Kidney (tissue), 14 donors: ENCODE results near the gene PRKCZ. TPM values are rescaled to one million over a fixed set of nuclear protein-coding genes. Genes with fewer than 3 reads are reported as not detected.

ENCODE experiments used
- DNase-seq, 5 donors: peaks; one replicate each; pipeline ENCODE4 v3.0.0-alpha.2; 2013 to 2020
- FAIRE-seq: peaks from 2 replicates; lab custom pipeline; 2012; peaks lifted over from hg19 to GRCh38; lab: Jason Lieb, UNC
- H3K27ac ChIP-seq, 2 donors: one replicate each; pipeline ENCODE4 v1.7.0; 2013; ENCODE audit warnings: low read depth in 2 of 2, low read length in 2 of 2, inconsistent platforms in 1 of 2
- H3K27me3 ChIP-seq: one replicate; pipeline ENCODE4 v1.7.1; 2013; ENCODE audit warnings: low read length, inconsistent platforms; ENCODE audit not compliant: control insufficient read depth, insufficient read depth
- H3K36me3 ChIP-seq, 3 donors: one replicate each; pipeline versions ENCODE4 v1.7.0 to v1.7.1; 2013; ENCODE audit warnings: low read length in 3 of 3, control low read depth in 1 of 3, inconsistent platforms in 1 of 3; ENCODE audit not compliant: insufficient read depth in 3 of 3, control insufficient read depth in 2 of 3
- H3K4me1 ChIP-seq, 3 donors: one replicate each; pipeline versions ENCODE4 v1.7.0 to v1.7.1; 2013; ENCODE audit warnings: low read length in 3 of 3, inconsistent platforms in 1 of 3, low read depth in 1 of 3; ENCODE audit not compliant: control insufficient read depth in 2 of 3, insufficient read depth in 2 of 3
- H3K4me3 ChIP-seq, 3 donors: one replicate each; pipeline versions ENCODE4 v1.7.0 to v1.8.1; 2013; ENCODE audit warnings: low read length in 3 of 3, control low read depth in 1 of 3, inconsistent platforms in 1 of 3
- H3K9ac ChIP-seq, 3 donors: one replicate each; pipeline versions ENCODE4 v1.7.0 to v1.7.1; 2013; ENCODE audit warnings: low read length in 3 of 3, control low read depth in 1 of 3, inconsistent platforms in 1 of 3
- H3K9me3 ChIP-seq, 3 donors: one replicate each; pipeline versions ENCODE4 v1.7.0 to v1.7.1; 2013; ENCODE audit warnings: low read length in 3 of 3, control low read depth in 1 of 3, inconsistent platforms in 1 of 3; ENCODE audit not compliant: control insufficient read depth in 2 of 3, insufficient read depth in 1 of 3
- CTCF ChIP-seq: IDR thresholded peaks from 3 replicates; pipeline ENCODE4 v1.5.1; 2012; ENCODE audit warnings: mild to moderate bottlenecking, moderate library complexity, borderline replicate concordance; ENCODE audit not compliant: insufficient read depth; ENCODE audit errors: extremely low read depth
- intact Hi-C: fragments of 100-400 bp; cut with DNase I; formaldehyde crosslinking; loops from one replicate; pipeline ENCODE4 v1.11.1; 2022
- polyA plus RNA-seq: library from polyadenylated mRNA; stranded (reverse); fragments of 350-450 nt; fragmentation: Illumina TruSeq; extraction: RNeasy Lipid Tissue Mini Kit (QIAGEN cat#74804); gene quantifications from one replicate; pipeline ENCODE4 v1.2.3, GENCODE V29; 2014; ENCODE audit warnings: low read depth, low replicate concordance; ENCODE audit not compliant: insufficient read depth
- total RNA-seq: library from RNA; stranded (reverse); fragmentation: NEBNext Ultra II Directional; extraction: Animal tissue kit (Norgen Biotek cat#: 25700); gene quantifications from one replicate; pipeline ENCODE4 v1.2.1, GENCODE V29; 2021
- donor health status: control.
- donor health status: control.
- donor health status: control.
- donor health status: control.
- donor health status: control.
- donor health status: DM: yes; HTN: yes; CAD: no.
- donor health status: Normal renal cell carcinoma (clear cell type).

PRKCZ gene
- total and polyA plus RNA-seq, 2 donors from 2014 or later, result 24.7 to 42.4 TPM

DNA sequence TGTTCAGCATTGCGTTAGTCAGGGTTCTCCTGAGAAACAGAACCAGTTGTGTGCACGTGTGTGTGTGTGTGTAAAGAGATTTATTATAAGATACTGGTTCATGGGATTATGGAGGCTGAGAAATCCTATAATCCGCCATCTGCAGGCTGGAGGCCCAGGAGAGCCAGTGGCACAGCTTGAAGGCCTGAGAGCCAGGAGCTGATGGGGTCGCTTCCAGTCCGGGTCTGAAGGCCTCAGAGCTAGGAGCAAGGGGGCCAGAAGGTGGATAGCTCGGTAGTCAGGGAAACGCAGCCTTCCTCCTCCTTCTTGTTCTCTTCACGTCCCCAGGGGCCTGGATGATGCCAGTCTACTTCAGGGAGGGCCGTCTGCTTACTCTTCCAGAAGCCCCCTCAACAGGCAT lies 106.7 kb downstream of the PRKCZ start:
- H3K9ac ChIP-seq, result no peak overlapping the region
- DNase-seq, result no peak
- H3K9me3 ChIP-seq, result peaks cover 0 to 3% (median 0%) of the 10 kb centered on the region in 3 donors
- H3K27me3 ChIP-seq, result no peaks in the 10 kb centered on the region
- H3K4me1 ChIP-seq, result no peaks in the 10 kb centered on the region
- no peak overlapping the region for H3K4me3 ChIP-seq
- no peak overlapping the region for H3K27ac ChIP-seq
- intact Hi-C loops, result no loop called here
- H3K36me3 ChIP-seq, result peaks cover 4 to 13% (median 4%) of the 10 kb centered on the region in 3 donors
- TF ChIP-seq CTCF, result no peak
- no peak for FAIRE-seq

GRCh38 chr1:2157856-2158255 lies 107.6 kb downstream of the PRKCZ start:
- no peak for TF ChIP-seq CTCF
- FAIRE-seq (no peak), DNase-seq (no peak)
- Histone ChIP-seq H3K9ac (no peak overlapping the region), H3K4me3 (no peak overlapping the region), H3K27me3 (no peaks in the 10 kb centered on the region), H3K9me3 (peaks cover 0 to 3% (median 0%) of the 10 kb centered on the region in 3 donors), H3K36me3 (peaks cover 2 to 13% (median 4%) of the 10 kb centered on the region in 3 donors), H3K4me1 (no peaks in the 10 kb centered on the region), H3K27ac (no peak overlapping the region)
- intact Hi-C loops, result no loop called here

GRCh38 chr1:2158272-2158671 lies 108.1 kb downstream of the PRKCZ start:
- Histone ChIP-seq H3K9ac (no peak overlapping the region), H3K9me3 (peaks cover 0 to 3% (median 0%) of the 10 kb centered on the region in 3 donors), H3K27me3 (no peaks in the 10 kb centered on the region), H3K4me1 (no peaks in the 10 kb centered on the region), H3K4me3 (no peak overlapping the region), H3K27ac (no peak overlapping the region), H3K36me3 (peaks cover 4 to 17% (median 5%) of the 10 kb centered on the region in 3 donors)
- DNase-seq (no peak), FAIRE-seq (no peak)
- no peak for TF ChIP-seq CTCF
- intact Hi-C loops, result no loop called here

- FAIRE-seq (no peak), DNase-seq (no peak)
- peaks cover 0 to 3% (median 0%) of the 10 kb centered on the region in 3 donors for H3K9me3 ChIP-seq
- intact Hi-C loops, result no loop called here
- no peak overlapping the region for H3K4me3 ChIP-seq
- H3K27ac ChIP-seq, result no peak overlapping the region
- TF ChIP-seq CTCF, result no peak
- H3K9ac ChIP-seq, result no peak overlapping the region
- no peaks in the 10 kb centered on the region for H3K4me1 ChIP-seq
- H3K27me3 ChIP-seq, result no peaks in the 10 kb centered on the region
- peaks cover 4 to 17% (median 5%) of the 10 kb centered on the region in 3 donors for H3K36me3 ChIP-seq
Observed at GRCh38 chr1:2159124-2159523, 108.9 kb downstream of the PRKCZ start.
